HG03469 (cell line): Measurements from ENCODE around the gene CRYGS.
"Not testable (repeated sequence)": the region's sequence is repeated elsewhere in the genome, so short reads cannot be mapped to it uniquely, and the experiment has no call there.

ENCODE experiments used
- ATAC-seq: cut with Tn5 transposase; IDR thresholded peaks from one replicate; pipeline ENCODE4 v1.9.1; 2021; ENCODE audit warnings: mild to moderate bottlenecking, moderate library complexity, moderate number of reproducible peaks; ENCODE audit not compliant: unreplicated experiment

The CRYGS gene

GRCh38 chr3:186544281-186544680, at the start of gene CRYGS:
CRYGS (minus strand) TSS chr3:186544380; CDS start chr3:186544326, 54 bp downstream.
- no peak for ATAC-seq

DNA sequence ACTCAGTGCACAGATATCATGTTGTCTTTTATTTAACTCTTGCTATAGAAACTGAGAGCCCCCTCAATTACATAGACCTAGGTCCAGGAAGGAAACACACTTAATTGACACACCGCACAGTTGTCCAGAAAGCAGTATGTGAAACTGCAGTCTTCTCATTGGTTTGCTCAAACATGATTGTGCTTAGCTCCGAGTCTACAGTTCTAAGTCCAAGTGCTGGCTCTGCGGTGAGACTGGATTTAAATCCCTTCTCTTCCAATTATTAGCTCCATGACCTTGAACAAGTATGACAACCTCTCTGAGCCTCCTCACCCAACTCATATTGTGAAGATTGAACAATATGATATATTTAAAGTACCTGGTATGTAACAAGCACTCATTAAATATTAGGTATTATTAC, 49.7 kb upstream of the CRYGS start:
- ATAC-seq, result no peak

DNA sequence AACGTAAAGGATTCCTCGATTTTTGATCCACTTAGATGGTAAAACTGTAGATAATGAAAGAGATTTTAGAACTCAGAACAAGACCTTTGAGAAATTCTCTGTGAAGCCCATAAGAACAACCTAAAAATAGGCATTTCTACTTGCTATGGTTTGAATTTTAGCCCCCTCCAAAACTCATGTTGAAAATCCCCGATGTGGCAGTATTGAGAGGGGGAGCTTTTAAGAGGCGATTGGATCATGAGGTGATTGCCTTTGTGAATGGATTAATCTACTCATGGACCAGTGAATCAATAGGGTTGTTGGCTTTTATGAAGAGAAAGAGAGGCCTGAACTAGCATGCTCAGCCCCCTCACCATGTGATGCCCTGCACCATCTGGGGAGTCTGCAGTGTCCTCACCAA, 48.5 kb upstream of the CRYGS start:
- no peak for ATAC-seq

- no peak for ATAC-seq
Observed at GRCh38 chr3:186590580-186591295, 46.6 kb upstream of the CRYGS start.

- ATAC-seq, result no peak
Observed at GRCh38 chr3:186589856-186590579, 45.8 kb upstream of the CRYGS start.

- ATAC-seq, result no peak
Observed at GRCh38 chr3:186589121-186589520, 44.9 kb upstream of the CRYGS start.

DNA sequence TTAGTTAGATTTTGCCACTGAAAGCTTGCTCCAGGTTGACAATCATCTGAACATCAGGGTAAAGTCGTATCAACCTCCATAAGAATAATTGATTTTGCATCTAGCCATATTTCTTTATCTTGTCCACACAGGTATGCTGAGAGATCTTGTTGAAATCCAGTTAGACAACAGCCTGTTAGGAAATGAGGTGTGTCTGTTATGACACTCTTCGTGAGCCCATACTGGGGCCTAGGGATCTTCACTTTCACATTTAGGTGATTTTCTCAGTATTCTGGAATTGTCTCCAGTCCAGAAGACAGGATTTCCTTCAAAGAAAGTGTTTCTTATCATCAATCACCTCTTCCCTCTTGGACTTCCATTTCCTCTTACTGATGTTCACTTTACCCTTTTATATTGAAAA, 44.5 kb upstream of the CRYGS start:
- ATAC-seq, result no peak

- ATAC-seq, result no peak
Observed at GRCh38 chr3:186587183-186587582, 43.0 kb upstream of the CRYGS start.

GRCh38 chr3:186586245-186586644, 42.1 kb upstream of the CRYGS start:
- ATAC-seq, result not testable (repeated sequence)

DNA sequence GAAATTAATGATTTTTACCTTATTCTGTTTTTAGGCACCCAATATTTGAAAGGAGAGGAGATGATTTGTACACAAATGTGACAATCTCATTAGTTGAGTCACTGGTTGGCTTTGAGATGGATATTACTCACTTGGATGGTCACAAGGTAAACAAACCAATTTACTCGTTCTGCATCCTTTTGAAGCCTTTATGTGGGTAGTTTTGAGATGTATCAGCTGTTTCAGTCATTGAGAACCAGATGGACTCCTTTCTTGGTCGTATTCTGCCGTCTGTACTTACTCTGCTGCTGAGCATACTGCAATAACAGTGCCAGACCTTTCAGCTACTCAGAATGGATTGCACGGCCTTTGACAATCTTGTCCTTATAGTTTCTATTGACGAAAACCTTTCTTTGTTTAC, 39.7 kb upstream of the CRYGS start:
- ATAC-seq, result no peak

GRCh38 chr3:186582541-186582940, 38.4 kb upstream of the CRYGS start:
- no peak for ATAC-seq

GRCh38 chr3:186580785-186581184, 36.6 kb upstream of the CRYGS start:
- ATAC-seq, result no peak

DNA sequence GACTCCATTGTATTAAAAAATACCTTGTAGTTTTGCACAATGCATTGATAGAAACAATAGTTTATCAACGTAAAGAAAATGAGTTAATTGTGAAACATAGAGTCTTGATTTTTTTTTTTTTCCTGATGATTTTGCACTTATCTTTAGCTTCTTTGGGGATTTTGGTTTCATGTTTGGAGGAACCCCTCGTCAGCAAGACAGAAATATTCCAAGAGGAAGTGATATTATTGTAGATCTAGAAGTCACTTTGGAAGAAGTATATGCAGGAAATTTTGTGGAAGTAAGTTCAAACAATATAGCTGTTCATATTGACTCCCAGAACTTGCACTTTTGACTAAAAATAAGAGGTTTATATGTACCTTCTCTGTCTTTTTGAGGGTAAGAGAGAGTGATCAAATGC, 33.3 kb upstream of the CRYGS start:
- ATAC-seq, result no peak

DNA sequence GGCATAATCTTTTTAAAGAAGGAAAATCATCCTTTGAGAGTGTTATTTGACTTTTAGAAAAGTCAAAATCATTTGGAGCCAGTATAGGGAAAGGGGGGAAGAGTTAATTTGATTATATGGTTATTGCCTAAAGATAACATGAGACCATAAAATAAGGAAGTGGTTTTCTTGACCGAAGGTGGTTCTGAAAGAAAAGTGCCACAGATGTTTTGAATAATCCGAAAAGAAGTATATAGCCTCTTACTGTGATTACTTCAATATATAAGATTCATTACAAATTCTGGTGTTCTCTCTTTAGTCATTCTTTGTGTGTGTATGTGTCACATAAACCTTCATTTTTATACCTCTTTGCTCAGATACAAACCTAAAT, 27.4 kb upstream of the CRYGS start:
- ATAC-seq, result no peak

- no peak for ATAC-seq
Observed at GRCh38 chr3:186570941-186571643, 26.9 kb upstream of the CRYGS start.

- ATAC-seq, result peak; percentile 73
Observed at GRCh38 chr3:186570096-186570940, 26.1 kb upstream of the CRYGS start, which contains the start of gene DNAJB11. DNAJB11 (plus strand) TSS chr3:186570720; CDS start chr3:186570898, 178 bp downstream.

- ATAC-seq, result no peak
Observed at GRCh38 chr3:186569779-186570095, 25.6 kb upstream of the CRYGS start.

DNA sequence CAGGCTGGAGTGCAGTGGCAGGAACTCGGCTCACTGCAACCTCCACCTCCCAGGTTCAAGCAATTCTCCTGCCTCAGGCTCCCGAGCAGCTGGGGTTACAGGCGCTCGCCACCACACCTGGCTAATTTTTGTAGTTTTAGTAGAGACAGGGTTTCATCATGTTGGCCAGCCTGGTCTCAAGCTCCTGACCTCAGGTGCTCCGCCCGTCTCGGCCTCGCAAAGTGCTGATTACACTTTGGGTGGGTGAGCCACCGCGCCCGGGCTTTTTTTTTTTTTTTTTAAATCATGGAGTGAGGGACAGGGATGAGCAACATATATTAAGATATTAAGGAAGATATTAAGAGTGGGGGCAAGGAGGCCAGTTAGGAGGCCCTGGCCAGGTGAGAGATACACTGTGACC, 25.2 kb upstream of the CRYGS start:
- ATAC-seq, result not testable (repeated sequence)

DNA sequence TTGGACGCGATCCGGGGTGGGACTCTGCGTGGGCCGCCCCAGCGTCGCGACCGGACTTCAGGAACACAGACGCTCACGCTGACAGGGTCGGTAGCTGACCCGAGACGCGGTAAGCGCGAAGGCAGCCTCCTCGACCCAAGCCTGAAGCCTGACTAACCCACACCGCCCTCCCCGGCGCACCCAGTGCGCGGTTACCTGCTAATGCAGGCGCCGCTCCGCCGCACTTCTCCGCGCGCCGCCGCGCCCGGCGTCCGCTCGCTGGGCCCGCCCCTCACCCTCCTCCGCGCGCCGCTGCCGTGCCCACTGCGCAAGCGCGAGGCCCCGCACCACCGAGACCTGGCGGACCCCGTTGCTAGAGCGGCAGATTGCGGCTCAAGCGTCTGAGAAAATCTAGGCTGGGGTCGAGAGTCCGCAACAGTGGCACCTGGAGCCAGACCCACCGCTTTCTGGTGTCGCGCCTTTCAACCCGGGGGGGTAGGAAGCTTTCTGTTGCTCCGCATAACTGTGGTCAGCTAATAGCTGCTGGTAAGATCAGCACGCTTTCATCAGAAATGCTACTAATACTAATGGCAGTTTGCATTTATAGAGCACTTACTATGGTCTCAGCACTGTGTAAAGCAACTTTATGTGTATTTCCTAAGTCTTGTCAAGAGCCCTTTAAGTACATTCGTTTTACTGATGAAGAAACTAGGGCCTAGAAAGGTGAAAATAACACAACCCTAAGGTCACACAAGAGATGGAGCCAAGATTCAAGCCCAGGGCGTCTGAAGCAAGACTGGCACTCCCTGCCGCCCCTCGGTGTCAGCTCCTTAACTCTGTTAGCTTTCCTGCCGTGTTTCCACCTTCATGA, 23.1 kb upstream of the CRYGS start, which contains the start of gene TBCCD1:
TBCCD1 (minus strand) TSS at position 268 of the 850 bp plus-strand sequence. CDS start 3,010 bp downstream, outside the sequence.
- ATAC-seq, result peak; percentile 27

GRCh38 chr3:186566772-186567071, 22.5 kb upstream of the CRYGS start:
- no peak for ATAC-seq
